Fibroblast of skin of back (primary cell): ENCODE results near the gene YWHAH.
A peak's percentile ranks its signal among the peaks of the same experiment; 100 is the strongest.
"Not testable (repeated sequence)": the region's sequence is repeated elsewhere in the genome, so short reads cannot be mapped to it uniquely, and the experiment has no call there.

Experiments
- DNase-seq: peaks from one replicate; pipeline ENCODE4 v3.0.0-alpha.2; 2013

The YWHAH gene

GRCh38 chr22:31951194-31952093 is 7.1 kb downstream of the YWHAH start:
- no peak for DNase-seq

- DNase-seq, result no peak
Measured at GRCh38 chr22:31952094-31952401, 7.7 kb downstream of the YWHAH start.

- DNase-seq, result peak; percentile 86
Measured at GRCh38 chr22:31952472-31952871, 8.1 kb downstream of the YWHAH start.

DNA sequence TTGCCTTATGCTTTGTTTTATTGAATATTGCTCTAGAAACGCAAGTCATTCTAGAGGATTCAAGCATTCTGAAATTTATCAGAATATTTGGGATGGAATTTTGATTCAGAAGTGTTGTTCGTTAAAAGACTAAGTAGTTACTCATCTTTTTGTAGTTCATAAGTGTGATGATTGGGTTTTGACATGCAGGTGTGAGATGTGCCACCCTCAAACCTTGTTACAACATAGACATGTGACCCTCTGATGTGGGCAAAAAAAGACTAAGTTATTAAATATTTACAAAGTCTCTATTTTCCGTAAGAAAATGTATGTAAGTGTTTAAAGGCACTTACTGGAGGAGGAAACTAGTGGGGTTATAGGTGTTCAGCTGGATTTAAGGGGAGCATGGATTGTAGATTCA is 8.9 kb downstream of the YWHAH start:
- DNase-seq, result no peak

DNA sequence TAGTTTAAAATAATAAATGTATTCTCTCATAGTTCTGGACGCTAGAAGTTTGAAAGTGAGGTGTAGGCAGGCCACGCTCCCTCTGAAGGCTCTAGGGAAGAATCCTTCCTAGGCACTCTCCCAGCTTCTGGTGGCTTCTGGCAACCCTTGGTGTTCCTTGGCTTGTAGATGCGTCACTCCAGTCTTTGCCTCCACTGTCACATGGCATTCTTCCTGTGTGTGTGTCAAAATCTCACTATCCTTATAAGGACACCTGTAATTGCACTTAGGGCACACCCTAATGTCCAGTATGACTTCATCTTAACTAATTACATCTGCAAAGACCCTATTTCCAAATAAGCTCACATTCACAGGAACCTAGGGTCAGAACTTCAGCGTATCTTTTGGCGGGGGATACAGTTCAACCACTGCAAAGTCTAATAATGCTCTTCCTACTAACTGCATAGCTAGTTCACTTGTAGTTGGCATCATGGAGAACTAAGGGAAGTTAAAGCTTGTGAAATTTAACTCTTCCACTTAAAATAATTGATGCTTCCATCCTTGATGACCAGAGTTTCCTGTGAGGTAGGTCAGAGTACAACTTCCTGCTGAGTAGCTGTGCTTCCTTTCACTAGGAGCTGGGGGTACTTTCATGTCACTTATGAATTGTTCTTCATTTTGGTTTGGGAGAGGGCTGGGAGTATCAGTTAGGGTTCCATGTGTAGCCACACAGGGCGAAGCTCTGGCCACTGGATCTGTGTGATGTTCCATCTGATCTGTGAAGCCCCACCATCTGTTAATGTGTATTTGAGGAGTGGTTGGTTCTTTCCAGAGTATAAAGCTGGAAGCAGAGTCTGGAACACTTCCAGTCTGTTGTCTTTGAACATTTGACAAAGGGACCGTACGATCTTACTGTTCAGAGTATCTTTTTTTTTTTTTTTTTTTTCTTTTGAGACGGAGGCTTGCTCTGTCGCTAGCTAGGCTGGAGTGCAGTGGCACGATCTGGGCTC is 10.5 kb downstream of the YWHAH start:
- no peak for DNase-seq

- DNase-seq, result no peak
Measured at GRCh38 chr22:31956360-31956759, 12.0 kb downstream of the YWHAH start.

DNA sequence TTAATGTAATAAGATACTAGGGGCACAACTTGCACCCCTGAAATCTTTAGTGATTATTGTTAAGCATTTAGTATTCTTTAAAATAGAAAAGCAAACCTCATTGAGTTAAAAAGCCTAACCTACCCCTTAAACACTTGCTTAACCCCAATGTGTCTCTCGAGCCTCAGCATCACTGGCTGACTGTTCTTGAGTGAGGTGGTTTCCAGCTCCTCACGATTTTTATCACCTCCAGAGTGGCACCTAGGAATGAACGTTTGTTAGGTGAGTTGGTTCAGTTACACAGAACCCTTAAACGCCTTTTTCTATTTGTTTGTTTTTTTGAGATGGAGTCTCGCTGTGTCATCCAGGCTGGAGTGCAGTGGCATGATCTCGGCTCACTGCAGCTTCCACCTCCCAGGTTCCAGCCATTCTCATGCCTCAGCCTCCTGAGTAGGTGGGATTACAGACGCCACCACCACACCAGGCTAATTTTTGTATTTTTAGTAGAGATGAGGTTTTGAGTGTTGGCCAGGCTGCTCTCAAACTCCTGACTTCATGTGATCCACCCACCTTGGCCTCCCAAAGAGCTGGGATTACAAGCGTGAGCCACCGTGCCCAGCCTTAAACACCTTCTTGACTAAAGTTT is 13.7 kb downstream of the YWHAH start:
- DNase-seq, result no peak

- no peak for DNase-seq
Measured at GRCh38 chr22:31958625-31959239, 14.4 kb downstream of the YWHAH start.

- DNase-seq, result no peak
Measured at GRCh38 chr22:31960767-31961166, 16.4 kb downstream of the YWHAH start.

DNA sequence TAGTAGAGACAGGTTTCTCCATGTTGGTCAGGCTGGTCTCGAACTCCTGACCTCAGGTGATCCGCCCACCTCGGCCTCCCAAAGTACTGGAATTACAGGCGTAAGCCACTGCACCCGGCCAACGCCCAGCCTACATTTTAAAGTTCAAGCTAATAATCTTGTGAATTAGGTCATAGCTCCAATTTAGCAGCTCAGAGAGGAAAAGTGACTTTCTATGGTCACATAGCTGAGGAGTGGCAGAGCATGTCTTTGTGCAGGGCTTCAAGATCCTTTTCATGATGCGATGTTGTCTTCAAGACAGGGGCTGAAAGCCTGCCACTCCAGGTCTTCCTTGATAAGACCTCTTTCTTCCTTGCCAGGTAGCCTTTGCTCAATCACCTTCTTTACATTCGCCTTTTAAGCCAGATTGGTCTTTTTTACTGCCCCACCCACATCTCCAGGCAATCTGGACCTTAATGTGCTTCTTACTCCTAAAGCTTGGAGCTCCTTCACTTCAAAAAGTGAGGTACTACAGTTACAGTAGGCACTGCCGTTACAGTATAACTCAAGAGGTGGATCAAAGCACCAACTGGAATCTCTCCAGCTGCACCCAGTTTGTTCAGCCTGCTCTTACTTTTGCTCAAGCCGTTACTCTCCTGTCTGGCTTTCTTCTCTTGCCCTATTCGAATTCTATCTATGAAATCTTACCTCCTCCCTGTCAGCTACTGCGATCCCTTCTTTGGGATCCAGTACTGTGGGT is 18.2 kb downstream of the YWHAH start:
- no peak for DNase-seq

DNA sequence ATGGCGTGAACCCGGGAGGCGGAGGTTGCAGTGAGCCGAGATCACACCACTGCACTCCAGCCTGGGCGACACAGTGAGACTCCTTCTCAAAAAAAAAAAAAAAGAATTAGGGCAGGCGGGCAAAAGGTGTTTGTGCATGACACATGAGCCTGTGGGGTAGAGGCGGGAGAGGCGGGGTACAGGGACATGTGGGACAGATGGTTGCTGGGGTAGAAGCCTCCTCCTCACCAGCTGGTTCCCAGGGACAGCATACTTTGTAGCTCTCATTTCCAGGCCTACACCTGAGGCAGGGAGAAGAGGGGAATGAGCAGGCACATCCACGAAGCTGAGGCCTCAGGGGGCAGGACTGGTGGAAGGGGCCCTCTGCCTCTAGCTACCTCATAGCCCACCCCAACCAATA is 23.7 kb downstream of the YWHAH start:
- DNase-seq, result no peak

GRCh38 chr22:31969789-31970489 is 25.6 kb downstream of the YWHAH start:
- DNase-seq, result peak; percentile 53

DNA sequence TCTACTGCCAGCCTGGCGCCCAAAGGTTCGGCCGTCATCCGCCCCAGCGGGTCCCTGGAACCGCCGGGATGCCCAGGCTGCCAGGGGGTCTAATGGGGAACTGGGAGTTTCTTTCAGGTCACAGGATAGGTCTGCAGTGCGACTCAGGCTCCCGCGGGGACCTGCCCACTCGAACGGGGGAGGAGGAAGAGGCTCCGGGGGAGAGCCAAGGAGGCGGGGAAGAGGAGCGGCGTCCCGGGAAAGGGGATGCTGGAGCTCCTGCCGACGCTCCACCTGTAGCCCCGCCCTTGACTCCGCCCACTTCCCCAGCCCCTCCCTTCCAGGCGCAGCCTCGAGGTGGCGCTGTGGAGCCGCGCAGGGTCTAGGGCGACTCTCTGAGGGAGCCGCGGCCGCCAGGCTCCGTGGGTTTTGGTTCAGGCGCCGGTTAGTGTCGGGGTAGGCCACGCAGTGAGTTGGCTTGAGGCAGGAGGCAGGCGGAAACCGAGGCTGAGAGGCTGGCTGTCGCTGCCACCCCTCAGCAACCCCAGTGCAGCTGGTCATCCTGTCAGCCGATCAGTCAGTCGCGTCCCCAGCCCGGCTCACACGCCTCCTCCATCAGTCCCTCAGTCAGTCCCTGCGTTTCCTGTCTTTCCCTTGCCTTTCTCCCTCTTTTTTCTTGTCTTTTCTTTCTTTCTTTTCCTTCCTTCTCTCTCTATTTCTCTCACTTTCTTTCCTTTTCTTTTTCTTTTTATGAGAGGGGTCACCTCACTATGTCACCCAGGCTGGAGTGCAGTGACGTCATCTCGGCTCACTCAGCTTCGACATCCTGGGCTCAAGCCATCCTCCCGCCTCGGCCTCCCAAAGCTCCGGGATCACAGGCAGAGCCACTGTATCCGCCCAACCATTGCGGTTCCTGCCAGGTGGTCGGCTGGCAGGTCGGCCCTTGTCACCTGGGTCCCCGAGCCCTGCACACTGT is 26.4 kb downstream of the YWHAH start:
- DNase-seq, result peak; percentile 58

DNA sequence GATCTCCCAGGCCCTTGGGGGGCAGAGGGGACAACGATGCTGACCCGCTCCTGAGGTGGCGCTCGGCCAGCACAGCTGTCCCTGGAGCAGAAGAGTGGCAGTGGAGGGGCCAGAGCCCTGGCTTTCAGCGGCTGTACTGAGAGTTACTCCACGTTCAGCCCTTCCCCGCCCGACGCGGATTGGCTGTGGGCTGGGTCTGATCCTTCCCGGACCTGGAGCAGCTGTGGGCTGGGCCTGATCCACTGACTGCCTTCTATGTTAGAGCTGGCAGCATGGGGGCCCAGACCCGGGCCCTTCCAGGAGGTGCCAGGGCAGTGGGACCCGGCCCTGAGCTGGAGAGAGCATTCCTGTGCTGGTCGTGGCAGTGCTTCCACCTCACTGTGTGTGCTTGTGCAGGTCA is 27.8 kb downstream of the YWHAH start:
- no peak for DNase-seq

DNA sequence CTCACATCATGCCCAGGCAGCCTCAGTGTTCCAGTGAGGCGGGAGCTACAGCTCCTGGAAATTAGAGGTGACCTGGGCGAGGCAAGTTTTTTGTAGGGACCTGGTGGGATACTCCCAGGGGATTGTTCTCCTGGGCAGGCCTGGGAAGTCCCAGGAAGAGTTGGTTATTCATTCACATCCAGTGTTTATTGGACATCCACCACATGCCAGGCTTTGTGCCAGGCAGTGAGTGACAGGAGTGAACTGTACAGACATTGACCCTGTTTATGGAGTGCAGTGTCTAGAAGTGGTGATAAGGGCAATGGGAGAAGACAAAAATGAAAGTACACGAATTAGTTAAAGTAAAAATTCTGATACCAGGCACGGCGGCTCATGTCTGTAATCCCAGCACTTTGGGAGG is 29.4 kb downstream of the YWHAH start:
- no peak for DNase-seq

DNA sequence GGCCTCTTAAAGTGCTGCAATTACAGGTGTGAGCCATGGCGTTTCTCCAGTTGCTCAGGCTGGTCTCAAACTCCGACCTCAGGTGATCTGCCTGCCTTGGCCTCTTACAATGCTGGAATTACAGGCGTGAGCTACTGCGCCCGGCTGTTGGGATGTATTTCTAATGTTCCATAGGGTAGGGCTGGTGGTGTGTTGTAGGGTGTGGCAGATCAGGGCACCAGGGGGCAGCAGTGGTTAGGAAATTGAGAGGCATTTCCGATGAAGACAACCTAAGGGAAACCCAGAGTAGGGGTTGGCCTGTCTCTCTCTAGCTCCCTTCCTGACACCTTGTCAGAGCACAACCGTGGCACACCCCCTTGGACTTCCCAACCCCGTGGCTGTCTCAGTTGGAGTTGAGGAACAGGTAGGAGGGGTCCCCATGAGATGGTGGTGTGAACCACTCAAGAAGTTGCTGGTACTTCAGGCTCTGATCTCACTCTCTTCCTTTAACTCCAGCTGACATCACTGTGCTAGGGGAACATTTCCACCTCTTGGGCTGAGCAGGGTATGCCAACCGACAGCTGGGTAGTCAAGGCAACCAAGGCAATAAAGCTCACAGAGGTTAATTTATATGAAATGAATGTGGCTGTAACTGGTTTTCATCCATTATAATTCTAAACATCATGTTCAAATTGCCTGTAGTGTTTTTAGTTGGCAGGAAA is 33.0 kb downstream of the YWHAH start:
- DNase-seq, result peak; percentile 58

DNA sequence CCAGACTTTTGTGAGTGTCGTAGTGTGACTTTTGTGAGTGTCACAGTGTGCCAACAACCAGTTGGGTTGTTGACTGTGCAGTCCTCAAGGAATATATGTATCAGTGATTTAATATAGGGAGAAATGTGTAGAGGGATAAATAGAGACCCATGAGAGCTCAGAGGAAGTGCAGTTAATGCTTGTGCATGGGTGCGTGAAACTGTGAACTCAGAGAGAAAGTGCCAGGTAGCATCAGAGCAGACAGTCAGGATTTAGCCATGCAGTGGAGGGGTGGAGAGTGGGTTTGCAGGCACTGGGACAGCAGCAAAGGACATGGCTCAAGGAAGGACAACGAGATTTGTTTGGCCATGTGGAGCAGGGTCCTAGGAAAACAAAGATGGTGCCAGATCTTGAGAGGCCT is 33.6 kb downstream of the YWHAH start:
- no peak for DNase-seq

DNA sequence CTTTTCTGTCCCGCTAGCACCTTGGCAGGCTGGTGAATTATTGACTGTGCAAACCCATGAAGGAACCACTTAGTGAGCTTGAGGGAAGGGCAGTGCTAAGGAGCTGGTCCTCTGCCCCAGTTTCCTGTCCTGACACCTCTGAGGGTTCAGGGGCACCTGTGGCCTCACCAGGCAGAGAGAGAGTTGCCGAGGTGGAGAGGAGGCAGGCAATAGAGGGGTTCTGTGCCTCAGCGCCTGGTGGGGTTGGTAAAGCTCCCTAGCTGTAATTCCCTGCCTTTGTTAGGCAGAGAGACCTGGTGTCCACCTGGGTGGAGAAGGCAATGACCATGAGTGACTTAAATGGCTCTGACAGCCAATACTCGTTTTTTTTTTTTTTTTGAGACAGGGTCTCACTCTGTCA is 36.3 kb downstream of the YWHAH start:
- no peak for DNase-seq

- not testable (repeated sequence) for DNase-seq
Measured at GRCh38 chr22:31981976-31982375, 37.6 kb downstream of the YWHAH start.
